GM23338 (cell line): ENCODE results near the gene ALPI. TPM values are rescaled to one million over a fixed set of nuclear protein-coding genes. Genes with fewer than 3 reads are reported as not detected.

Experiments used
- ATAC-seq: fragments of 200-7000 bp; cut with Tn5 transposase; 3 replicates; pipeline ENCODE4 v1.9.1; 2020
- DNase-seq: peaks from one replicate; pipeline ENCODE4 v3.0.0-alpha.2; 2015; ENCODE audit warnings: low spot score
- H2AFZ ChIP-seq: fragments of 200-600 bp; sonication (generic); 2 replicates; pipeline ENCODE4 v1.8.0; 2016; ENCODE audit warnings: antibody characterized with exemption, mild to moderate bottlenecking, moderate library complexity
- H3F3A ChIP-seq: fragments of 200-600 bp; sonication (generic); replicated peaks from 2 replicates; pipeline ENCODE4 v1.8.0; 2017; ENCODE audit warnings: antibody characterized with exemption, mixed run types, low read depth
- H3K27ac ChIP-seq: fragments of 200-600 bp; sonication (generic); 2 replicates; pipeline ENCODE4 v1.6.1; 2016; ENCODE audit warnings: low read depth
- H3K27me3 ChIP-seq: fragments of 200-600 bp; sonication (generic); 2 replicates; pipeline ENCODE4 v1.8.0; 2016; ENCODE audit warnings: mild to moderate bottlenecking, mixed run types, moderate library complexity; ENCODE audit not compliant: insufficient read depth
- H3K36me3 ChIP-seq: fragments of 200-600 bp; sonication (generic); 2 replicates; pipeline ENCODE4 v1.8.0; 2016; ENCODE audit warnings: mild to moderate bottlenecking; ENCODE audit not compliant: insufficient read depth
- H3K4me1 ChIP-seq: fragments of 200-600 bp; sonication (generic); 2 replicates; pipeline ENCODE4 v1.8.0; 2016; ENCODE audit warnings: mild to moderate bottlenecking, moderate library complexity; ENCODE audit not compliant: insufficient read depth
- H3K4me2 ChIP-seq: fragments of 200-600 bp; sonication (generic); 2 replicates; pipeline ENCODE4 v1.7.1; 2017; ENCODE audit warnings: mixed run types
- H3K4me3 ChIP-seq: fragments of 200-600 bp; sonication (generic); 2 replicates; pipeline ENCODE4 v1.6.1; 2016; ENCODE audit warnings: mixed run types
- H3K79me2 ChIP-seq: fragments of 200-600 bp; sonication (generic); replicated peaks from 2 replicates; pipeline ENCODE4 v1.8.0; 2017; ENCODE audit warnings: mild to moderate bottlenecking; ENCODE audit not compliant: insufficient read depth
- H3K9me2 ChIP-seq: fragments of 200-600 bp; sonication (generic); 2 replicates; pipeline ENCODE4 v1.8.0; 2017; ENCODE audit not compliant: insufficient read depth
- H4K20me1 ChIP-seq: fragments of 200-600 bp; sonication (generic); replicated peaks from 2 replicates; pipeline ENCODE4 v1.8.0; 2017; ENCODE audit warnings: mild to moderate bottlenecking; ENCODE audit not compliant: insufficient read depth
- H3K27ac Mint-ChIP-seq: 2 replicates; pipeline ENCODE4 v1.8.0; 2020; ENCODE audit warnings: inconsistent platforms, mild to moderate bottlenecking, moderate library complexity, mixed read lengths
- H3K27me3 Mint-ChIP-seq: 3 replicates; pipeline ENCODE4 v1.8.0; 2022; ENCODE audit warnings: low read depth, mild to moderate bottlenecking, moderate library complexity, mixed read lengths, inconsistent platforms; ENCODE audit not compliant: insufficient read depth, poor library complexity
- H3K36me3 Mint-ChIP-seq: 3 replicates; pipeline ENCODE4 v1.8.0; 2021; ENCODE audit warnings: low read depth, mild to moderate bottlenecking, inconsistent platforms, moderate library complexity, mixed read lengths
- H3K4me1 Mint-ChIP-seq: 3 replicates; pipeline ENCODE4 v1.8.0; 2020; ENCODE audit warnings: mild to moderate bottlenecking, inconsistent platforms, mixed read lengths
- H3K4me3 Mint-ChIP-seq: 3 replicates; pipeline ENCODE4 v1.8.0; 2021; ENCODE audit warnings: moderate library complexity, mild to moderate bottlenecking, inconsistent platforms, mixed read lengths
- H3K9me3 Mint-ChIP-seq: 3 replicates; pipeline ENCODE4 v1.8.0; 2020; ENCODE audit warnings: moderate library complexity, mild to moderate bottlenecking, inconsistent platforms, mixed read lengths
- CREB1 ChIP-seq: fragments of 250-450 bp; sonication (Bioruptor Pico); IDR thresholded peaks from 2 replicates; pipeline ENCODE4 v1.5.0; 2020; ENCODE audit warnings: low read depth, mild to moderate bottlenecking, moderate library complexity
- CTCF ChIP-seq, 2 experiments: fragments of 200-600 bp in 1 of 2; sonication (generic) in 1 of 2; conservative IDR thresholded peaks; 2 replicates each; pipeline versions ENCODE4 v1.5.1 to v1.6.1; 2016 to 2017; ENCODE audit warnings: antibody characterized with exemption in 2 of 2, low read depth in 2 of 2, mild to moderate bottlenecking in 2 of 2, moderate library complexity in 1 of 2
- ETS1 ChIP-seq: IDR thresholded peaks from 2 replicates; pipeline ENCODE4 v1.6.1; 2016; ENCODE audit warnings: antibody characterized with exemption
- EZH2 ChIP-seq: fragments of 200-600 bp; sonication (generic); IDR thresholded peaks from one replicate; pipeline ENCODE4 v1.8.0; 2017; ENCODE audit warnings: antibody characterized with exemption, mild to moderate bottlenecking, low read depth; ENCODE audit not compliant: unreplicated experiment
- EZH2phosphoT487 ChIP-seq: fragments of 200-600 bp; sonication (generic); IDR thresholded peaks from one replicate; pipeline ENCODE4 v1.8.1; 2018; ENCODE audit warnings: antibody characterized with exemption; ENCODE audit not compliant: unreplicated experiment
- JUNB ChIP-seq: IDR thresholded peaks from one replicate; pipeline ENCODE4 v1.6.1; 2016; ENCODE audit warnings: antibody characterized with exemption; ENCODE audit not compliant: unreplicated experiment
- NANOG ChIP-seq: IDR thresholded peaks from 2 replicates; pipeline ENCODE4 v1.6.1; 2016; ENCODE audit warnings: antibody characterized with exemption, borderline replicate concordance
- POLR2AphosphoS5 ChIP-seq: IDR thresholded peaks from 2 replicates; pipeline ENCODE4 v1.6.1; 2016; ENCODE audit warnings: antibody characterized with exemption, low read depth
- REST ChIP-seq: IDR thresholded peaks from one replicate; pipeline ENCODE4 v1.6.1; 2018; ENCODE audit warnings: antibody characterized with exemption; ENCODE audit not compliant: unreplicated experiment
- STAT1 ChIP-seq: IDR thresholded peaks from one replicate; pipeline ENCODE4 v1.6.1; 2016; ENCODE audit warnings: antibody characterized with exemption; ENCODE audit not compliant: unreplicated experiment
- ZNF114 ChIP-seq: fragments of 250-450 bp; sonication (Bioruptor Pico); IDR thresholded peaks from 2 replicates; pipeline ENCODE4 v1.5.0; 2020; ENCODE audit warnings: mild to moderate bottlenecking, moderate library complexity
- ZNF331 ChIP-seq: fragments of 250-450 bp; sonication (Bioruptor Pico); IDR thresholded peaks from 2 replicates; pipeline ENCODE4 v1.5.0; 2020; ENCODE audit warnings: low read depth, mild to moderate bottlenecking, moderate library complexity
- ZNF462 ChIP-seq: fragments of 250-450 bp; sonication (Bioruptor Pico); IDR thresholded peaks from 2 replicates; pipeline ENCODE4 v1.5.0; 2020; ENCODE audit warnings: mild to moderate bottlenecking, moderate library complexity
- polyA plus RNA-seq: library from polyadenylated mRNA; unstranded; fragments of >200 nt; fragmentation: Nextera tagmentation; extraction: Ambion mirVana; gene quantifications from 2 replicates; pipeline ENCODE4 v1.2.1, GENCODE V29; 2016
- total RNA-seq: library from RNA; depleted of rRNA; stranded (reverse); fragments of >200 nt; shearing (Covaris generic); gene quantifications from 2 replicates; pipeline ENCODE4 v1.2.3, GENCODE V29; 2014

Gene ALPI
- total and polyA plus RNA-seq, 2 experiments from 2014 or later, result not detected

GRCh38 chr2:232492236-232492848 is 36.4 kb downstream of the ALPI start:
- Mint-ChIP-seq H3K9me3 (no peaks in the 10 kb centered on the region), H3K27me3 (peaks cover 40% of the 10 kb centered on the region)

More at GRCh38 chr2:232492236-232492848, 36.4 kb downstream of the ALPI start:
- peaks cover 26% of the 10 kb centered on the region for H3K27me3 ChIP-seq
- DNase-seq, result no peak
- no peaks in the 10 kb centered on the region for H3K9me2 ChIP-seq
- no peak overlapping the region for H3K27ac Mint-ChIP-seq
- no peak for ATAC-seq
- 0 out of 2 replicates have a peak, but pooled peaks cover 5% of the 10 kb centered on the region for H3F3A ChIP-seq
- H3K27ac ChIP-seq, result no peak overlapping the region
- no peaks in the 10 kb centered on the region for H4K20me1 ChIP-seq
- no peak for TF ChIP-seq NANOG
- no peak for TF ChIP-seq REST
- TF ChIP-seq ZNF331 (CRISPR knock-in tag), result no peak
- TF ChIP-seq CREB1, result no peak
- TF ChIP-seq POLR2AphosphoS5, result no peak
- TF ChIP-seq ETS1, result no peak
- TF ChIP-seq JUNB, result no peak
- no peak for TF ChIP-seq CTCF (conservative IDR thresholded peaks at IDR 0.05; ENCODE audit: low read depth in 2 of 2)
- TF ChIP-seq EZH2, result no peak
- TF ChIP-seq ZNF462 (CRISPR knock-in tag), result no peak
- TF ChIP-seq ZNF114 (CRISPR knock-in tag), result no peak
- TF ChIP-seq EZH2phosphoT487, result no peak
- no peak for TF ChIP-seq STAT1
- H3K36me3 ChIP-seq, result no peaks in the 10 kb centered on the region
- no peak overlapping the region for H3K4me3 ChIP-seq
- peaks cover 19% of the 10 kb centered on the region for H3K4me1 ChIP-seq
- H3K79me2 ChIP-seq, result no peaks in the 10 kb centered on the region
- no peak overlapping the region for H3K4me2 ChIP-seq
- H3K36me3 Mint-ChIP-seq, result no peaks in the 10 kb centered on the region; the same call in 2 of the 3 replicates
- no peak overlapping the region for H3K4me3 Mint-ChIP-seq
- peaks cover 35% of the 10 kb centered on the region for H3K4me1 Mint-ChIP-seq
- no peak overlapping the region for H2AFZ ChIP-seq
